ENCODE measurements around the gene ZBTB24.

DNA sequence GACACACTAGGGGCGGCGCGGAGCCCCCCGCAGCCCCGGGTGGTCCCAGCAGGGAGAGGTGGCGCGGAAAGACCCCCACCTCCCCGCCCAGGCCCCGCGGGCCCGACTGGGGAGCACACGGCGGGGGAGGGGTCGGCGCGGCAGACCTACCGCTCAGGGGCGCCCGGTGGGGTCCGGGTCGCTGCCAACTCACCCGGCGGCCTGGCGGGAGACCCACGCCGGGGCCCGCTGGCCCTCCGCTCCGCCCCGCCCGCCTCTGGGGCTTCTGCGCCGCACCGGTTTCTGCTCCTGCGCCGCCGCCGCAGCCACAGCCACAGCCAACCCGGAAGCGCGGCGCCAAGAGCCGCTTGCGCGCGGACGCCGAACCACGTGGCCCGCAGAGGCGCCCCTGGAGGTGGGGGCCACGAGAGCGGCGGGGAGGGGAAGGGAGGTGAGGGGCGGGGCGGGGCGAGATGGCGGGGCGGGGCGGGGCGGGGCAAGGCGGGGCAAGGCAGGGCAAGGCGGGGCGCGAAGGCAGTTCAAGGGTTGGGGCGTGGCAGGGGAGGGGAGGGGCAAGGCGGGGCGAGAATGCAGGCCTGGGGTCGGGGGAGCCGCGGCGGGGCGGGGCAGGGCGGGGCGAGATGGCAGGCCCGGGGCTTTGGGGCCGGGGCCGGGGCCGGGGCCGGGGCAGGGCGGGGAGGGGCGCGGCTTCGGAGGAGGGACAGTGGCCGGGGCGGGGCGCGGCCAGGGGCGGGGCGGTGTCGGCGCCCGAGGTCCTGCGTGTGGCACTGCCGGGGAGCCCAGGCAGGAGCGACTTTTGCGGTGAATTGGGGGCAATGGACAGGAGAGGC is at the start of gene ZBTB24:
- TF ChIP-seq EZH2 (IDR thresholded peaks at IDR 0.05; ENCODE audit: insufficient read depth, poor library complexity, severe bottlenecking) = no peak
- TF ChIP-seq EZH2phosphoT487 (IDR thresholded peaks at IDR 0.05; ENCODE audit: insufficient read depth, low read depth) = no peak
